Spleen (tissue), 7 donors: ENCODE results near the gene SERINC1.

Source experiments
- POLR2AphosphoS5 ChIP-seq, 3 donors: sonication (generic); formaldehyde crosslinking; IDR thresholded peaks; one replicate each; pipeline ENCODE4 v1.5.1; 2017; ENCODE audit warnings: antibody characterized with exemption in 3 of 3
- TF ChIP-seq, protein P1 (sequence below), 11 experiments: fragments of 200-600 bp in 7 of 11; fragments of 450-650 bp in 4 of 11; sonication (generic) in 4 of 11; IDR thresholded peaks in 8 of 11; conservative IDR thresholded peaks in 3 of 11; 1 replicate in 7 of 11; 2 replicates in 4 of 11; pipeline versions ENCODE4 v1.4.0 to v1.8.0; 2016 to 2021; ENCODE audit warnings: antibody characterized with exemption in 11 of 11, inconsistent platforms in 4 of 11, mild to moderate bottlenecking in 1 of 11
- donor health status: DM: no; HTN: no; CAD: no; lungs with moderate emphysema.
- donor health status: DM: no; HTN: no; CAD: no.
- donor health status: DM: no; HTN: no; CAD: no.

DNA sequence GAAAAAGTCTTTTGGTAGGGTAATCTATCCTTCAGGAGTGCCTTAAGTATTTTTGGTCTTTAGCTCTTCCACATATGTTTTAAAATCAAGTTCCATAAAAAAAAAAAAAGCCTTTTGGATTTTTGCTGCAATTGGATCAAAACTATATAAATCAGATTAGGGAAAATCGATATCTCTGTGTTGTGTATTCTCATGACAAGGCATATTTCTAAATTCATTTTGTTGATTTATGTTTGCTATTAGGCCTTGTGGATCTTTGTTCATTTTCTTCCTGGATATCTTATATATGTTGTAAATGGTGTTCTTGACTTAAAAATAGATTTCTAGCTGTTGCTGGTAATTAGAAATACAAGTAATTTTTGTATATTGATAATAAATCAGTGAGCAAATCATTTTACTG, 63.4 kb downstream of the SERINC1 start:
- no peak for TF ChIP-seq POLR2AphosphoS5 (IDR thresholded peaks at IDR 0.05)
- TF ChIP-seq, protein P1, sequence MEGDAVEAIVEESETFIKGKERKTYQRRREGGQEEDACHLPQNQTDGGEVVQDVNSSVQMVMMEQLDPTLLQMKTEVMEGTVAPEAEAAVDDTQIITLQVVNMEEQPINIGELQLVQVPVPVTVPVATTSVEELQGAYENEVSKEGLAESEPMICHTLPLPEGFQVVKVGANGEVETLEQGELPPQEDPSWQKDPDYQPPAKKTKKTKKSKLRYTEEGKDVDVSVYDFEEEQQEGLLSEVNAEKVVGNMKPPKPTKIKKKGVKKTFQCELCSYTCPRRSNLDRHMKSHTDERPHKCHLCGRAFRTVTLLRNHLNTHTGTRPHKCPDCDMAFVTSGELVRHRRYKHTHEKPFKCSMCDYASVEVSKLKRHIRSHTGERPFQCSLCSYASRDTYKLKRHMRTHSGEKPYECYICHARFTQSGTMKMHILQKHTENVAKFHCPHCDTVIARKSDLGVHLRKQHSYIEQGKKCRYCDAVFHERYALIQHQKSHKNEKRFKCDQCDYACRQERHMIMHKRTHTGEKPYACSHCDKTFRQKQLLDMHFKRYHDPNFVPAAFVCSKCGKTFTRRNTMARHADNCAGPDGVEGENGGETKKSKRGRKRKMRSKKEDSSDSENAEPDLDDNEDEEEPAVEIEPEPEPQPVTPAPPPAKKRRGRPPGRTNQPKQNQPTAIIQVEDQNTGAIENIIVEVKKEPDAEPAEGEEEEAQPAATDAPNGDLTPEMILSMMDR (IDR thresholded peaks at IDR 0.05 in 8 of 11, conservative IDR thresholded peaks at IDR 0.05 in 3 of 11) = no peak
